Astrocyte of the spinal cord (primary cell): ENCODE measurements around the gene PSMB8.
"Not testable (repeated sequence)": the region's sequence is repeated elsewhere in the genome, so short reads cannot be mapped to it uniquely, and the experiment has no call there.

Experiments
- DNase-seq: peaks from one replicate; pipeline ENCODE4 v3.0.0; 2011; ENCODE audit warnings: low read depth, low spot score
- H3K4me3 ChIP-seq: 2 replicates; pipeline ENCODE4 v1.5.1; 2011; ENCODE audit warnings: low read depth, mild to moderate bottlenecking, low read length, moderate library complexity
- CTCF ChIP-seq: IDR thresholded peaks from 2 replicates; pipeline ENCODE4 v1.5.1; 2012; ENCODE audit warnings: low read depth, mild to moderate bottlenecking, low read length, inconsistent platforms
- in situ Hi-C: cut with HindIII; loops from 2 replicates; pipeline ENCODE4 v1.10.0; 2017; ENCODE audit warnings: low sequenced_read_pairs

The PSMB8 gene

GRCh38 chr6:32885698-32886286 lies 41.9 kb upstream of the PSMB8 start:
- peak; percentile 34 for TF ChIP-seq CTCF
- no peak overlapping the region for H3K4me3 ChIP-seq
- peak; percentile 80 for DNase-seq
- in situ Hi-C loops = no loop called here

GRCh38 chr6:32883789-32884188 lies 39.9 kb upstream of the PSMB8 start:
- TF ChIP-seq CTCF = no peak
- no peak for DNase-seq
- no peak overlapping the region for H3K4me3 ChIP-seq
- in situ Hi-C loops = no loop called here

- no peak for TF ChIP-seq CTCF
- DNase-seq = no peak
- H3K4me3 ChIP-seq = no peak overlapping the region
- in situ Hi-C loops = no loop called here
Measured at GRCh38 chr6:32882879-32883250, 39.0 kb upstream of the PSMB8 start.

- DNase-seq, H3K4me3 ChIP-seq, in situ Hi-C loops: not testable (repeated sequence)
Measured at GRCh38 chr6:32880962-32881361, 37.1 kb upstream of the PSMB8 start.

GRCh38 chr6:32879691-32880090 lies 35.8 kb upstream of the PSMB8 start:
- in situ Hi-C loops = no loop called here
- H3K4me3 ChIP-seq = no peak overlapping the region
- no peak for DNase-seq
- no peak for TF ChIP-seq CTCF

- no peak for TF ChIP-seq CTCF
- H3K4me3 ChIP-seq = no peak overlapping the region
- no peak for DNase-seq
- in situ Hi-C loops = no loop called here
Measured at GRCh38 chr6:32876603-32877002, 32.8 kb upstream of the PSMB8 start.

- in situ Hi-C loops, DNase-seq, H3K4me3 ChIP-seq: not testable (repeated sequence)
Measured at GRCh38 chr6:32873947-32874346, 30.1 kb upstream of the PSMB8 start.

GRCh38 chr6:32868257-32868788 lies 24.5 kb upstream of the PSMB8 start:
- DNase-seq = peak; percentile 74
- no peak overlapping the region for H3K4me3 ChIP-seq
- in situ Hi-C loops = no loop called here
- peak; percentile 80 for TF ChIP-seq CTCF
